GM18526 (cell line): ENCODE data around the gene PPP2R2C.

Source experiments
- POLR2A ChIP-seq: IDR thresholded peaks from 3 replicates; pipeline ENCODE4 v1.6.1; 2011; ENCODE audit not compliant: insufficient read length; ENCODE audit errors: extremely low read depth

Gene PPP2R2C

GRCh38 chr4:6498511-6499237 is 26.3 kb upstream of the PPP2R2C start:
- TF ChIP-seq POLR2A, result no peak

GRCh38 chr4:6497796-6498195 is 25.4 kb upstream of the PPP2R2C start:
- no peak for TF ChIP-seq POLR2A

- no peak for TF ChIP-seq POLR2A
These were observed 23.3 kb upstream of the PPP2R2C start for GRCh38 chr4:6495736-6496135.

- TF ChIP-seq POLR2A, result no peak
These were observed 22.8 kb upstream of the PPP2R2C start for GRCh38 chr4:6495296-6495590.

- no peak for TF ChIP-seq POLR2A
These were observed 22.2 kb upstream of the PPP2R2C start for GRCh38 chr4:6494431-6495295.

- TF ChIP-seq POLR2A, result no peak
These were observed 21.4 kb upstream of the PPP2R2C start for GRCh38 chr4:6493658-6494304.

- TF ChIP-seq POLR2A, result no peak
These were observed 20.6 kb upstream of the PPP2R2C start for GRCh38 chr4:6492861-6493657.

GRCh38 chr4:6492027-6492590 is 19.7 kb upstream of the PPP2R2C start:
- TF ChIP-seq POLR2A, result no peak

GRCh38 chr4:6491235-6491634 is 18.8 kb upstream of the PPP2R2C start:
- no peak for TF ChIP-seq POLR2A

GRCh38 chr4:6489927-6490326 is 17.5 kb upstream of the PPP2R2C start:
- TF ChIP-seq POLR2A, result no peak

- no peak for TF ChIP-seq POLR2A
These were observed 15.1 kb upstream of the PPP2R2C start for GRCh38 chr4:6487466-6487865.

- no peak for TF ChIP-seq POLR2A
These were observed 8.2 kb upstream of the PPP2R2C start for GRCh38 chr4:6480534-6481088.

- no peak for TF ChIP-seq POLR2A
These were observed 6.3 kb upstream of the PPP2R2C start for GRCh38 chr4:6478546-6479220.

- no peak for TF ChIP-seq POLR2A
These were observed 4.5 kb upstream of the PPP2R2C start for GRCh38 chr4:6476893-6477292.
